NCI-H2196 treated with DMSO at 0.1 percent for 48 hours (cell line): ENCODE data around the gene C18orf32.
"Not testable (repeated sequence)": the region's sequence is repeated elsewhere in the genome, so short reads cannot be mapped to it uniquely, and the experiment has no call there.

ENCODE experiments used
- DNase-seq: peaks from one replicate; lab custom pipeline; 2025; ENCODE audit not compliant: unreplicated experiment; lab: John Stamatoyannopoulos, UW

C18orf32 gene

GRCh38 chr18:49472459-49472858 is 14.6 kb downstream of the C18orf32 start:
- DNase-seq = no peak

DNA sequence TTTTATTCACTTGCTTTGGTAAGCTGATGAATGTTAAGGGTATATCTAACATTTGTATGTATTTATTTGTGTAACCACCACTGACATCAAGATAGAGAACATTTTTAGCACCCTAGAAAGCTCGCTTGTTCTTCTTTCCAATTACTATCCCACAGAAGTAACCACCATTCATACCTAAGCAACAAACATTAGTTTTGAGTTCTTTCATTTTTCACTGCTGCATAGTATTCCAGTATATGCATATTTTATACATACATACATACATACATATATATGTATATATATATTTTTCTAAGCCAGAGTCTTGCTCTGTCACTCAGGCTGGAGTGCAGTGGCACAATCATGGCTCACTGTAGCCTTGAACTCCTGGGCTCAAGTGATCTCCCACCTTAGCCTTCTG is 15.5 kb downstream of the C18orf32 start:
- no peak for DNase-seq

DNA sequence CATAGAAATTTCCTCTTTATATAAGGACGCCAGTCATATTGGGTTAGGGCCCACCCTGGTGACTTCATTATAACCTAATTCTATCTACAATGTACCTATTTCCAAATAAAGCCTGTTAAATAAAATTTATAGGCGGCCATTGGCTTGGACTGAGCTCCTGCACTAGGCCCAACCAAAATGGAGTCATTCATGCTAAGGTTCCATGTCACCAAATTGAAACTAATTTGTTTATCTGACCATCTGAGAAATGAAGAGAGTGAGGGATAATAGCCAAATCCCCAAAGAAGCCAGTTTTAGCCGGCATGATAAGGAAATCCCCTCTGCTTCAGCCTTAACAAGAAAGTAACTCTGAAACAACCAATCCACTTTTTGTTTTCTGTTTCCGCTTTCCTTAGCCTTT is 19.4 kb downstream of the C18orf32 start:
- no peak for DNase-seq

DNA sequence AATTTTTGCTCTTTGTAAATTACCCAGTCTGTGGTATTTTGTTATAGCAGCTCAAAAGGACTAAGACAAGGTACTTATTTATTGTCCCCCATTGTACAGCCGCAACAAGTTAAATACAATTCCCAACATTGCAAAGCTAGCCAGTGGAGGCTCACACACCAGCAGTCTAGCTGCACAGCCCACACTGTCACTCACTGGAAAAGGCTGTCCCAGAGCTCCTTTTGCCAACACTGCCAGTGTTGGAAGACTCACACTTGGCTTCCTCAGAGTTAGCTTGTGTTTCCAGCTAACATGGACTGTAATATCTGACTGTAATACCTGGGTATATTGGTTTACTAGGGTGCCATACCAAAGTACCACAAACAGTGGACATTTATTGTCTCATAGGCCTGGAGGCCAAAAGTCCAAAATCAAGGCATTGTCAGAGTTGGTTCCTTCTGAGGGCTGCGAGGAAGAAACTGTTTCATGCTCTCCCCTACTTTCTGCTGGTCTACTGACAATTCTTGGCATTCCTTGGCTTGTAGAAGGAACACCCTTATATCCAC is 19.9 kb downstream of the C18orf32 start:
- DNase-seq = no peak

- no peak for DNase-seq
Observed at GRCh38 chr18:49464718-49465598, 22.1 kb downstream of the C18orf32 start.

DNA sequence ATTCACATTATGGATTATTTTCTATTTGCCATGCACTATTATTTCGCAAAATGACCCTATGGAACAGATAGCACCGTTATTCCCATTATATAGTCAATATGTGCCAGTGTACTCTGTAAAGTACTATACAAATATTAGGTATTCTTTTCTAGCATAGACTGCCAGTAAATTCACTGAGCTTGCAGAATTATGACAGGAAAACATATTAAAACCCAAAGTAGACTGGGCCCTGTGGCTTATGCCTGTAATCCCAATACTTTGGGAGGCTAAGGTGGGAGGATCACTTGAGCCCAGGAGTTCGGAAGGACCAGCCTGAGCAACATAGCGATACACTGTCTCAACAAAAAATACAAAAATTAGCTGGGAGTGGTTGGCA is 25.4 kb downstream of the C18orf32 start:
- DNase-seq = no peak

DNA sequence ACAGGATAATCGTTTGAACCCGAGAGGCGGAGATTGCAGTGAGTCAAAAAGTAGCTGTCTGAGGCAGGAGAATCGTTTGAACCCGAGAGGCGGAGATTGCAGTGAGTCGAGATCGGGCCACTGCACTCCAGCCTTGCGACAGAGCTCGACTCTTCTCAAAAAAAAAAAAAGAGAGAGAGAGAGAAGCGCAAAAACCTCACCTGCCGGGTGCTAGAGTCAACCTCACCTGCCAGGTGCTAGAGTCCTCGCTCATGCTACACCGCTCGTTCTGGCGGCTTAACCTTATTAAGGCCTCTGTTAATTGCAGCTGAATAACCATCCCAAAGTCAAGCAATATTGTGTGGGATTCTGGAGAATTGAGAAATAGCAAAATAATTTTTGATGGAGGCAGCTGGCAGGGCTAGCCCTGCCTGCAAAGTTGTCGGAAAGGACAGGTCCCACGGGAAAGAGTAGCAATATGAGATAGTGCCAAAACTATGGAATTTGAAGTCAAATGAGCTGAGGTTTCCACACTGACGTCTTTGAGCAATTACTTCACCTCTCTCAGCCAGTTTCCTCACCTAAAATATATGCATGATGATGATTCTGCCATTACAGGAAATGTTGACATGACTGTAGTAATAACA is 25.9 kb downstream of the C18orf32 start:
- no peak for DNase-seq

GRCh38 chr18:49459404-49460171 is 27.4 kb downstream of the C18orf32 start:
- no peak for DNase-seq

DNA sequence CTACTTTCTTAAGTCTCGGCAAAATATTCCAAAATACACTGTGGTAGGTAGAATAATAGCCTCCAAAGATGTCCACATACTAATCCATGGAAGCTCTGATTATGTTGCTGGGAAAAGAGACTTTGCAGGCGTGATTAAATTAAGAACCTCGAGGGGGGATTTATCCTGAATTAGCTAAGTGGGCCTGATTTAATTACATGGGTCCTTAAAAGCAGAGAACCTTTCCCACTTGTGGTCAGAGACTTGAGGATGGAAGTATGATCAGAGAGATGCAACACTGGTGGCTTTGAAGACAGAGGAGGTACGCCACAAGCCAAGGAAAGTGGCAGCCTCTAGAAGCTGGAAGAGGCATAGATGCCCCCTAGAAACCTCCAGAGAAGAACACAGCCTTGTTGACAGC is 29.4 kb downstream of the C18orf32 start:
- no peak for DNase-seq

DNA sequence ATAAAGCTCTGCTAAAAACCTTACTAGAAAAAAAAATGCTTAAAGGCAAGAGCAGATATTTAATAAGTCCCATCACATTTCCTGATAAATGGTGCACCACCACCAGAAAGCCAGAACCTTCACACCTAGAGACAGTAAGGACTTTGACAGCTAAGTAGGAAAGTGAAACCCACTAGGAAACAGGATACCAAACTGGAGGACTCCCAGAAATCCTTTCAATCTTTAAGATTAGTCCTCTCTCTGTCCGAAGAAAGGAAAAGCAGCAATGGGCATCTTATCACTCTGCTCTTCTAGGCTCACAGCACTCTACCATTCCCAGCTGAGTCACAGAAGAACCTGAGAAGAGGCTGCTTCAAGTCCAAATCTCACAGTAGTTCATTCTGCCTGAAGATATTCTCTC is 30.2 kb downstream of the C18orf32 start:
- DNase-seq = no peak

DNA sequence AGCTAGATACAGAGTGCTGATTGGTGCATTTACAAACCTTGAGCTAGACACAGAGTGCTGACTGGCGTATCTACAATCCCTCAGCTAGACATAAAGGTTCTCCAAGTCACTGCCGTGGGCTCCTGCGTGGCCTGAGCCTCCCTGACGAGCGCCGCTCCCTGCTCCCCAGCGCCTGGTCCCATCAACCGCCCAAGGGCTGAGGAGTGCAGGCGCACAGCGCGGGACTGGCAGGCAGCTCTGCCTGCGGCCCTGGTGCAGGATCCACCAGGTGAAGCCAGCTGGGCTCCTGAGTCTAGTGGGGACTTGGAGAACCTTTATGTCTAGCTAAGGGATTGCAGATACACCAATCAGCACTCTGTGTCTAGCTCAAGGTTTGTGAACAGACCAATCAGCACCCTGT is 34.5 kb downstream of the C18orf32 start:
- DNase-seq = not testable (repeated sequence)

- DNase-seq = peak; percentile 27
Observed at GRCh38 chr18:49447810-49448745, 39.0 kb downstream of the C18orf32 start.

DNA sequence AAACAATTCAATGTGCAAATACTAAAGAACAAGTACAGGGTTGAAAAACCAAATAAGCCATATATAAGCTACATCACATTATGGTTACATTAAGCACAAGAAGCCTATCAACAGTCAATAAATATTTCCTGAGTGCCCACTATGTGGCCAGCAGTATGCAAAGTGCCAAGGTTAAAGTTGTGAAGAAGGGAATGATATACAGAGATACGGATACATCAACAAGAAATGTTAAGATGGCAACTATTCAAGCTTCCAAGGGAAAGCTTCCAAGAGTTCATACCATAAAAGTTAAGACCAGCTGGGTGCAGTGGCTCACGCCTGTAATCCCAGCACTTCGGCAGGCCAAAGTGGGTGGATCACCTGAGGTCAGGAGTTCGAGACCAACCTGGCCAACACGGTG is 40.6 kb downstream of the C18orf32 start:
- DNase-seq = no peak

DNA sequence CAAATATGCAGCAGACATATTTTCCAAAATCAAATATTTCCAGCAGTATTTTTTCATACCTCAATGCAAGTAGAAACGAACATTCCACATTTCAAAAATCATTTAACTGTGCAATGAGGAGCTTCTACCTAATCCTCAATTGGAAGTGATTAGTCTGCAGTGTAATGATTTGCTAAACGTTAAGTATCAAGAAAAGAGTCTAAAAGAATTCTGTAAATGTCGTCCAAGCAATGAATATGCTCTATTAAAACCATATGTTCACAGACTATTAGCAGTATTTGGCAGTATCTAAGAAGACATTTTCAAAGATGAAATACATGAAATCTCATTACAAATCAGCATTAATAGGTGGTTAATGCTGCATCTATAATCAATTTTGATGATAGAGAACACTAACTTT is 42.5 kb downstream of the C18orf32 start:
- DNase-seq = no peak

- no peak for DNase-seq
Observed at GRCh38 chr18:49443837-49444236, 43.2 kb downstream of the C18orf32 start.

GRCh38 chr18:49441338-49441938 is 45.6 kb downstream of the C18orf32 start:
- no peak for DNase-seq

DNA sequence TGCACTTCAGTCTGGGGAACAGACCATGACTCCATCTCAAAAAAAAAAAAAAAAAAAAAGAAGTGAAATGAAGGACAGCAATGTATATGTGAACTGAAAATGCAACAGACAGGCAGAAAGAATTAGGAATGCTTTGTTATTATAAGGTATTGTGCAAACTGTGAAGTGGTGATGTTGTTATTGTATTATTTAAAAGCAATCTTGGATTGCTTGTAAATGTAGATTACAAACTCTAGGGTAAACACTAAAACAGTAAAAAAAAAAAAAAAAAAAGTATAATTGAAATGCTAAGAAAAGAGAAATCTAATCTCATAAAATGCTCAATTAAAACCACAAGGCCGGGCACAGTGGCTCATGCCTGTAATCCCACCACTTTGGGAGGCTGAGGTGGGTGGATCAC is 51.9 kb downstream of the C18orf32 start:
- DNase-seq = no peak

GRCh38 chr18:49432602-49433001 is 54.4 kb downstream of the C18orf32 start:
- DNase-seq = no peak

- DNase-seq = no peak
Observed at GRCh38 chr18:49431165-49431962, 55.7 kb downstream of the C18orf32 start.
